Immature natural killer cell (primary cell): ENCODE data around the gene SYT14. TPM values are rescaled to one million over a fixed set of nuclear protein-coding genes. Genes with fewer than 3 reads are reported as not detected.
"Not testable (repeated sequence)": the region's sequence is repeated elsewhere in the genome, so short reads cannot be mapped to it uniquely, and the experiment has no call there.

Experiments
- DNase-seq, 3 donors: peaks; one replicate each; pipeline ENCODE4 v3.0.0; 2022; ENCODE audit warnings: mixed read lengths in 1 of 3
- H3K27ac Mint-ChIP-seq, 6 donors: one replicate each; pipeline ENCODE4 v1.8.0; 2020; ENCODE audit warnings: mixed read lengths in 6 of 6, mild to moderate bottlenecking in 5 of 6, inconsistent platforms in 4 of 6, moderate library complexity in 3 of 6
- H3K27me3 Mint-ChIP-seq, 3 donors: one replicate each; pipeline ENCODE4 v1.8.0; 2020 to 2021; ENCODE audit warnings: low read depth in 3 of 3, mild to moderate bottlenecking in 3 of 3, mixed read lengths in 3 of 3, moderate library complexity in 3 of 3, inconsistent platforms in 1 of 3
- H3K36me3 Mint-ChIP-seq, 3 donors: one replicate each; pipeline ENCODE4 v1.8.0; 2020; ENCODE audit warnings: mixed read lengths in 3 of 3, inconsistent platforms in 2 of 3, mild to moderate bottlenecking in 2 of 3
- H3K4me1 Mint-ChIP-seq, 2 donors: one replicate each; pipeline ENCODE4 v1.8.0; 2020; ENCODE audit warnings: inconsistent platforms in 2 of 2, mild to moderate bottlenecking in 2 of 2, mixed read lengths in 2 of 2, moderate library complexity in 1 of 2
- H3K4me3 Mint-ChIP-seq, 5 donors: one replicate each; pipeline ENCODE4 v1.8.0; 2020; ENCODE audit warnings: mild to moderate bottlenecking in 5 of 5, mixed read lengths in 5 of 5, inconsistent platforms in 3 of 5, moderate library complexity in 3 of 5
- H3K9me3 Mint-ChIP-seq, 6 donors: one replicate each; pipeline ENCODE4 v1.8.0; 2020; ENCODE audit warnings: mild to moderate bottlenecking in 6 of 6, mixed read lengths in 6 of 6, inconsistent platforms in 4 of 6, moderate library complexity in 3 of 6
- polyA plus RNA-seq, 3 donors: library from polyadenylated mRNA; unstranded; fragments of 300-500 nt; fragmentation: Illumina TruSeq; gene quantifications; one replicate each; pipeline ENCODE4 v1.2.3, GENCODE V29; 2021

SYT14 gene
- polyA plus RNA-seq, 3 donors from 2014 or later, result not detected

DNA sequence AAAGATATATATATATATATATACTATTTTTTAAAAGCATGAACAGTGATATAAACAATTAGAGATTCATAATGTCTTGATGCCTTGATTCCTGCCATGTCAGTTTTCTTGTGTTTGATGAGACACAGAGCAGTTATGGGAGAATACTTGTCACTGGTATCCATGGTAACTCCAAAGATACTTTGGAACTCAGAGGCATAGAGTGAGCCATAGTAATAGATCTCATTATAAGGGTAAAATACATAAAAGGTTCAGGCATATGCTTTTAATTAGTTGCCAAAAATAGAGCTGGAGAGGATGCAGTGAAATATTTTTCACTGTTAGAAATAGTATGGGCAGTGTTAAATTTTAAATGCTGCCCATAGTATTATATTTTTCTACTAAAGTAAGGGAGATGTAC, 134.1 kb downstream of the SYT14 start:
- peaks cover 0 to 6% (median 2%) of the 10 kb centered on the region in 6 donors for H3K9me3 Mint-ChIP-seq
- H3K4me3 Mint-ChIP-seq, result no peak overlapping the region

DNA sequence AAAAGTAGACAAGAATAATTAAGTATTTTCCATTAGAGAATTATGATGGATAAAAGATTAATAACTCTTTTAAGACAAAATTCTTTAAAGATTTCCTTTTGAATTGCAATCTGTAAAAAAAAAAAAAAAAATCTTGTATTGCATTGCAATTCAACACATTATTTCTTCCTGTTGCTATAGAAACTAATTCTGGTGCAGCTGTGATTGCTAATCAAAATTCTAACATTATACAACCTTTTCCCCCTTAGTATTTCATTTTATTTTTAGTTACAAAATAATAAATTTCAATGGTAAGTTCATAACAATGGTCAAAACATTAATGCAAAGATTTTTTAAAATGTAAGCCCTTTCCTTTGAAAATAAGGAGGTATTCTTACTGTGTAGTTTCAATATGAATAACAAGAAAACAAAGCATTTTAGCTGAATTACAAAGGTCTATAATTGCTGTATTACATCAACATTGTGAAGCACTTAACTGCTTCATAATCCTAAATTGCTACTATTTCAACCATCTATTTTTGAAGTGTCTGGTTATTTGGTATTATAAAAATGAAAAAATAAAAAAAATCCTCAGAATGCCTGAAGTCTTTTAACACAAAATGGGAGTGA, 135.0 kb downstream of the SYT14 start:
- DNase-seq, result no peak
- Mint-ChIP-seq H3K9me3 (peaks cover 0 to 2% (median 0%) of the 10 kb centered on the region in 6 donors), H3K27me3 (no peaks in the 10 kb centered on the region), H3K4me1 (no peaks in the 10 kb centered on the region), H3K36me3 (no peaks in the 10 kb centered on the region), H3K4me3 (no peak overlapping the region), H3K27ac (no peak overlapping the region)

More for the DNA sequence above, 134.1 kb downstream of the SYT14 start:
- DNase-seq, result no peak
- Mint-ChIP-seq H3K4me1 (no peaks in the 10 kb centered on the region), H3K27ac (no peak overlapping the region), H3K36me3 (no peaks in the 10 kb centered on the region), H3K27me3 (no peaks in the 10 kb centered on the region)

DNA sequence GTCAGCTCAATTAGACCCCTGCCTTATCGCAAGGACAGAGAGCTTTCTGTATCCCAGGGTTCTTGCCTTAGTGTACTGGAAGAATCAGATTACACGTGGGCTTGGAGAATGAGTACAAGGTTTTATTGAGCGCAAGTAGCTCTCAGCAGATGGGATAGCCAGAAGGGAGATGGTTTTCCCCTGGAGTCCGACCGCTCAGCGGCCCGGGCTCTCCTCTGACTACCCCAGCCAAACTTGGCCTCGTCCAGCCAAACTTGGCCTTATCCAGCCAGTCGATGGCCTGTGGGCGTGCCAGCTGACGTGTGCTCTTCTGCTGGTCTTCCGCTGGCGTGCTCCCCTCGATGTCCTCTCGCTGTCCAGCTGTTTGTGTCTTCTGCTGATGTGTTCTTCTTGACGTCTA, 136.9 kb downstream of the SYT14 start:
- Mint-ChIP-seq H3K36me3 (no peaks in the 10 kb centered on the region), H3K4me3 (no peak overlapping the region), H3K4me1 (no peaks in the 10 kb centered on the region), H3K27me3 (no peaks in the 10 kb centered on the region), H3K27ac (no peak overlapping the region), H3K9me3 (peaks cover 0 to 2% (median 0%) of the 10 kb centered on the region in 6 donors)
- no peak for DNase-seq

DNA sequence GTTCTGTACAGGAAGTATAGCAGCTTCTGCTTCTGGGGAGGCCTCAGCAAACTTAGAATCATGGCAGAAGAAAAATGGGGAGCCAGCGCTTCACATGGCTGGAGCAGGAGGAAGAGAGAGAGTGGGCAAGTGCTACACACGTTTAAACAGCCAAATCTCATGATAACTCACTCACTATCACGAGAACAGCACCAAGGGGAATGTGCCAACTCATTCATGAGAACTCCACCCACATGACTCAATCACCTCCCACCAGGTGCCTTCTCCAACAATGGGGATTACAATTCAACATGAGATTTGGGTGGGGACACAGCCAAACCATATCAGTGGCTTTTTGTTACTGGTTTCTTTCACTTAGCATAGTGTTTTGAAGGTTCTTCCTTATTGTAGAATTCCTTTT, 138.6 kb downstream of the SYT14 start:
- Mint-ChIP-seq H3K27me3 (no peaks in the 10 kb centered on the region), H3K27ac (no peak overlapping the region), H3K4me1 (no peaks in the 10 kb centered on the region), H3K4me3 (no peak overlapping the region), H3K9me3 (peaks cover 0 to 3% (median 0%) of the 10 kb centered on the region in 6 donors), H3K36me3 (no peaks in the 10 kb centered on the region)
- DNase-seq, result no peak

DNA sequence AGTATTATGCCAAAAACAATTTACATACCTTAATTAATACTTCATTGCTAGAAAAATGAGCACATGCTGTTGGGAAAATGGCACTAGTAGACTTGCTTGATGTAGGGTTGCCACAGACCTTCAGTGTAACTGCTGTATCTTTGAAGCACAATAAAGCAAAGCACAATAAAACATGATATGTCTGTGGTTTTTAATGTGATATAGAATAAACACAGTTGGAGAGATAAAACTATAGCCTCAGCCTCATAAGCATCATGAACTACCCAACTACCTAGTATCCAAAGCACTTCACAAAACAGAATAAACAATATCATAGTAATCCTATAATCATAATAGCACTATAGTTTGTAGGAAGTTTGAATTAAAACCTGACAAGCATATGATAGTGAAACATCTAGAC, 143.5 kb downstream of the SYT14 start:
- Mint-ChIP-seq H3K27me3 (no peaks in the 10 kb centered on the region), H3K36me3 (no peaks in the 10 kb centered on the region), H3K4me1 (no peaks in the 10 kb centered on the region), H3K4me3 (no peak overlapping the region), H3K9me3 (peaks cover 0 to 5% (median 0%) of the 10 kb centered on the region in 6 donors), H3K27ac (no peak overlapping the region)
- DNase-seq, result no peak

DNA sequence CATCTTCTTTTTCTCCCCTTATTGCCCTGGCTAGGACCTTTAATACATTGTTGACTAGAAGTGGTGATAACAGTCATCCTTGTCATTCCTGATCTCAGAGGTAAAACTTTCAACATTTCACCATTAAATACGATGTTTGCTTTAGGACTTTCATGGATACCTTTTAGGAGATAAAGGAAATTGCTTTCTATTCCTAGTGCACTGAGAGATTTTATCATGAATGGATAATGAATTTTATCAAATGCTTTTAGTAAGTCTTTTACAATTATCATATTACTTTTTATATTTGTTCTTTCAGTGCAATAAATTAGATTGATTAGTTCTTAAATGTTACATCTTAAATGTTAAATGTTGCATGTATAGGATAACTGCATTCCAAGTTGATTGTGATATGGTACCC, 147.3 kb downstream of the SYT14 start:
- DNase-seq, result no peak
- Mint-ChIP-seq H3K27me3 (peaks cover 0 to 3% (median 1%) of the 10 kb centered on the region in 3 donors), H3K36me3 (no peaks in the 10 kb centered on the region), H3K4me3 (no peak overlapping the region), H3K4me1 (no peaks in the 10 kb centered on the region), H3K9me3 (peaks cover 0 to 8% (median 1%) of the 10 kb centered on the region in 6 donors), H3K27ac (no peak overlapping the region)

DNA sequence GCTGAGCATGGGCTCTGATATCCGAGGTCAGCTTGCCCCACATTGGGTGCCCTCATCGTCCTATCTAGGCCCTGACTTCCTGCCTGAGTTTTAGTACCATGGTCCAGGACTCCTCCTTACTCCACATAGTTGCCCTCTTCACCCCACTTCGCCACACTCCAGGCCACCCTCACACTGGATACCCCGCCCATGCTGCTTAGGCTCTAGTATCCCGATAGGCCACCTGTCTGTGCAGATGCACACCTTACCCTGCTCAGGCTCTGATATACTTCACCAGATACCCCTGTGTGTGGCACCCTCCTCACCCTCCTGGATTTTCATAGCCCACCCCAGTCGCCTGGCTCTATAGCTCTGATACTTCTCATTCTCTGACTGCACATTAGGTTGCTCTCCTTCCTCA, 149.0 kb downstream of the SYT14 start:
- H3K4me1 Mint-ChIP-seq, result no peaks in the 10 kb centered on the region
- DNase-seq, result no peak
- no peak overlapping the region for H3K4me3 Mint-ChIP-seq
- H3K36me3 Mint-ChIP-seq, result no peaks in the 10 kb centered on the region
- H3K27me3 Mint-ChIP-seq, result peaks cover 0 to 3% (median 1%) of the 10 kb centered on the region in 3 donors
- peaks cover 0 to 6% (median 1%) of the 10 kb centered on the region in 6 donors for H3K9me3 Mint-ChIP-seq
- no peak overlapping the region for H3K27ac Mint-ChIP-seq

DNA sequence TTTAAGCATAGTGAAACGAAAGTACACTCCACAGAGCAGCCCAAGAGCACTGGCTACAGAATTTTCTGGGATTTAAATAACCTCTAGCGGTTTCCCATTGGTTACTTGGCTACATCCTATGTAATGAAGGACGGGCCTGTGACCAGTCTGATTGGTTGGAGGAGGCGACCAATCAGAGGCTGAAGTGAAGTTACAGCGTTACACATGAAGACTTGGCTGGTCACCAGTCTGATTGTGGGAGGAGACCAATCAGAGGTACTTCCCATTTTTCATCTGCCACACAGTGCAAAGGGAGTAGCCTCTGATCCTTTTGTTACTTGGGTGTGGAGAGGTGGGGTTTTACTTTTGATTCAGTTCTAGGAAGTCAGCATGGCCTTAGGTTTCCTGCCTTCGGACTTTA, 151.8 kb downstream of the SYT14 start:
- no peaks in the 10 kb centered on the region for H3K36me3 Mint-ChIP-seq
- H3K27me3 Mint-ChIP-seq, result peaks cover 0 to 3% (median 1%) of the 10 kb centered on the region in 3 donors
- no peak overlapping the region for H3K4me3 Mint-ChIP-seq
- peaks cover 0 to 6% (median 1%) of the 10 kb centered on the region in 6 donors for H3K9me3 Mint-ChIP-seq
- no peak for DNase-seq
- H3K27ac Mint-ChIP-seq, result no peak overlapping the region
- no peaks in the 10 kb centered on the region for H3K4me1 Mint-ChIP-seq

DNA sequence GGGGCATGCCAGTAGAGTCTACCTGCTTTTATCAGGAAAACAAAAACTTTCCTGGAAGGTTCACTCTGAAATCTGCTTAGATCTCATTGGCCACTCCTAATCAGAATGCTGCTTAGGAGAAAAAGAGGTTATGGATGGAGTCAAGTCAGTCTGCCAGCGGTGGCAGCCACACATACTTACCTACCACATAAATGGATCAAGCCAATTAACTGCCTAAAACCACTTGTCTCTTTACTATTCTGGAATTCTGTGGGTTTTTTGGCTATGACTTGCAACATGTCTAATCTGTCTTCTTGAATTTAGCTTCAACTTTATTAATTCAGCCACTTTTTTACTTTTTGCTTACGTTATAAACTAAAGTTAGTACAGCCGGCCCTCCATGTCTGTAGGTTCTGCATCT, 154.3 kb downstream of the SYT14 start:
- H3K27ac Mint-ChIP-seq, result no peak overlapping the region
- peaks cover 0 to 6% (median 0%) of the 10 kb centered on the region in 6 donors for H3K9me3 Mint-ChIP-seq
- no peaks in the 10 kb centered on the region for H3K4me1 Mint-ChIP-seq
- H3K4me3 Mint-ChIP-seq, result no peak overlapping the region
- no peaks in the 10 kb centered on the region for H3K36me3 Mint-ChIP-seq
- H3K27me3 Mint-ChIP-seq, result peaks cover 0 to 3% (median 1%) of the 10 kb centered on the region in 3 donors
- no peak for DNase-seq

DNA sequence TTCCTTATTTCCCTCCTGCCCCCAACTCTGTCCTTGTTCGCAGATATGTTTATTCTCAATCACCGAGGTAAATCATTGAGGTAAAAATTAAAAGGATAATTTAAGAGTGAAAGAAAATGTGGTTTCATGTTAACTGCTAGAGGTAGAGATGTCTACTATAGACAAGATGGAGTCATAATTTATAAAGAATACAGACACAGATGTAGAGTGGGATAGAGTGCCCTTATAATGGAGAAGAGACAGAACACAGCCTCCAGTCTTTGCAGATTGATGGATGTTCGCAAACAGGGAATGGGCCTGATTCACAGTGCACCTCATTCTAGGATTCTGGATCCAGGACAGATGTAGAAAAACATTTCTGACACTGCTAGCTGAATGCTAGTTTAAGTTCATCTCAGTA, 155.4 kb downstream of the SYT14 start:
- H3K4me3 Mint-ChIP-seq, result no peak overlapping the region
- H3K4me1 Mint-ChIP-seq, result no peaks in the 10 kb centered on the region
- H3K27me3 Mint-ChIP-seq, result peaks cover 0 to 3% (median 1%) of the 10 kb centered on the region in 3 donors
- no peak for DNase-seq
- no peak overlapping the region for H3K27ac Mint-ChIP-seq
- H3K36me3 Mint-ChIP-seq, result no peaks in the 10 kb centered on the region
- peaks cover 0 to 10% (median 0%) of the 10 kb centered on the region in 6 donors for H3K9me3 Mint-ChIP-seq

DNA sequence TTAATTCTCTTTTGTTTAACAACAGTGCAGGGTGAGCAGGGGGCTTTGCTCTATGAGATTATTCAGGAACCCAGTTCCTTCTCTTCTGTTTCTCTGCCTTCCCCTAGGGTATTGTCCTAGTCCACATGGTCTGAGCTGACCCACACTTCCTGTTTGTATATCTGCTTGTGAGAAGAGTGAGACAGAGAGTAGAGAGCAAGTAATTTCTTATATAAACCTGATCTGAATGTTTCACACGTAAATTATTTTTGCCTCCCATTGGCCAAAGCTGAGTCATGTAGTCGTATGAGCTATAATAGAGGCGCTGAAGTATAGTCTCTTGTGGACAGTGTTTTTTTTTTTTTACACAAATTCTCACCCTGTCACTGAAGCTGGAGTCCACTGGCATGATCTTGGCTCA, 160.3 kb downstream of the SYT14 start:
- Mint-ChIP-seq H3K4me1 (no peaks in the 10 kb centered on the region), H3K9me3 (peaks cover 0 to 5% (median 0%) of the 10 kb centered on the region in 6 donors), H3K27ac (no peak overlapping the region), H3K4me3 (no peak overlapping the region), H3K27me3 (no peaks in the 10 kb centered on the region), H3K36me3 (no peaks in the 10 kb centered on the region)
- DNase-seq, result no peak

DNA sequence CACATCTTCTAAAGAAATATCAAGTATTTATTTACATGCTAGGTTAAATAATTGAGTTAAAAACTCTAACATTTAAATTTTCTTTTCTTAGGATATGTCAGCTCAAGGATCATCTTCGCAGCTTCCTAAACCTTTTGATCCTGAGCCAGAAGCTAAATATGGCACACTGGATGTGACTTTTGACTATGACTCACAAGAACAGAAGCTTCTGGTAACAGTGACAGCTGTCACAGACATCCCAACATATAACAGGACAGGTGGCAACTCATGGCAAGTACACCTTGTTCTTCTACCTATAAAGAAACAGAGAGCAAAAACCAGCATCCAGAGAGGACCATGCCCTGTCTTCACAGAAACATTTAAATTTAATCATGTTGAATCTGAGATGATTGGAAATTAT, 161.9 kb downstream of the SYT14 start:
- Mint-ChIP-seq H3K4me1 (no peaks in the 10 kb centered on the region), H3K27ac (no peak overlapping the region), H3K27me3 (no peaks in the 10 kb centered on the region), H3K36me3 (no peaks in the 10 kb centered on the region), H3K9me3 (peaks cover 0 to 5% (median 0%) of the 10 kb centered on the region in 6 donors), H3K4me3 (no peak overlapping the region)
- DNase-seq, result no peak

DNA sequence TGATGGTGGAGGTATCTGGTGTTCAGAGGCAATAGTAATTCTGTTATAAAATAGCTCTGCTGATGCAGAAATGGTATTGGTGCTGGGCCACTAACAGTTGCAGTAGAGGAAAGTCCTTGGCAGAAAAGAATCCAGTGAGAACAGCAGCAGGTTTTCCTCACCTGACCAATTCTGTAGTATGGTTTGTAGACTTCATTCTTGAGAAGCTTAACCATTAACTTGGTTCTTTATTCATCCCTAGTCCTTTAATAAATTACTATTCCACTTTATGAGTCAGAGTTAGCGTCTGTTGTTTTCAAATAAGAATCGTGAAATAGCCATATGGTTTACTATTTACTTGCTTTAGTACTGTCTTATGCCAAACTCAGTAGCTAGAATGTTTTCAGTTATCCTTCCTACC, 166.1 kb downstream of the SYT14 start:
- Mint-ChIP-seq H3K27me3 (peaks cover 0 to 4% (median 0%) of the 10 kb centered on the region in 3 donors), H3K4me1 (no peaks in the 10 kb centered on the region), H3K4me3 (no peak overlapping the region), H3K27ac (no peak overlapping the region), H3K9me3 (peaks cover 0 to 12% (median 7%) of the 10 kb centered on the region in 6 donors), H3K36me3 (peaks cover 0 to 4% (median 0%) of the 10 kb centered on the region in 3 donors)
- DNase-seq, result no peak

DNA sequence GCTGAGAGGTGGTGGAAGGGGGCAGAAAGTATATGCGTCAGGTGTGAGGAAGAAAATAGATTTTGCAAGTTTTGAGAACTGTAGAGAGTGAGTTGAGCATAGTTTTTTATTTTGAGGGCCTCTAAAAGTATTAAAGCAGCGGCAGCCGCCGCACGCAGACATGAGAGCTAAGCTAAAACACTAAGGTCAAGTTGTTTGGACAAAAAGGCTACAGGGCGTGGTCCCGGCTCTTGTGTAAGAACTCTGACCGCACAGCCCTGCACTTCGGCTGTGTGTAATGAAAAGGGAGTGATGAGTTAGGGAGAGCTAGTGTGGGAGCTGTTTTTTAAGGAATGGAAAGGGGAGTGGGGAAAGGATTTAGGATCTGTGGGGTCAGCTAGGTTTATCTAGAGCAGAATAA, 174.9 kb downstream of the SYT14 start:
- not testable (repeated sequence) for H3K36me3 Mint-ChIP-seq

DNA sequence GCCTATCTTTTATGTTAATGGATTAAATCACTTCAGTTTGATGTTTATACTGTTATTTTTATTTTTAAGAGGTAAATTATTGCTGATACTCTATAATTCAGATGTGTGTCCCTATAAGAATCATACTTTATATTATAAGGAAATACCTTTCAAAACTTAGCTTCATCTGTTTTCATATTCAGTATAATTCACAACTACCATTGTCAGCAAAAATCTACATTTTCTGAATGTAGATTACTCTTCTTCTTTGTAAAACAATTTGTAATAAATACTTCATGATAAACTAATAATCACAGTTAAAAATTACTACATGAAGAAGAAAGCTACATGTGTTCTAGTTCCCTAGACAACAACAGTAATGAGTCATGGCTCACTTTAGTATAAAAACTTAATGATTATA, 179.2 kb downstream of the SYT14 start:
- no peaks in the 10 kb centered on the region for H3K27me3 Mint-ChIP-seq
- no peak for DNase-seq
- no peak overlapping the region for H3K4me3 Mint-ChIP-seq
- H3K4me1 Mint-ChIP-seq, result no peaks in the 10 kb centered on the region
- no peaks in the 10 kb centered on the region for H3K36me3 Mint-ChIP-seq
- H3K9me3 Mint-ChIP-seq, result no peaks in the 10 kb centered on the region
- H3K27ac Mint-ChIP-seq, result no peak overlapping the region

More for the DNA sequence above, 174.9 kb downstream of the SYT14 start:
- H3K4me3 Mint-ChIP-seq, DNase-seq, H3K27me3 Mint-ChIP-seq, H3K4me1 Mint-ChIP-seq, H3K27ac Mint-ChIP-seq: not testable (repeated sequence)
- peaks cover 0 to 11% (median 8%) of the 10 kb centered on the region in 6 donors for H3K9me3 Mint-ChIP-seq
